ENCODE results near the gene PRKAR2B.
A peak's percentile ranks its signal among the peaks of the same experiment; 100 is the strongest.
"Not testable (repeated sequence)": the region's sequence is repeated elsewhere in the genome, so short reads cannot be mapped to it uniquely, and the experiment has no call there.

Gene PRKAR2B

DNA sequence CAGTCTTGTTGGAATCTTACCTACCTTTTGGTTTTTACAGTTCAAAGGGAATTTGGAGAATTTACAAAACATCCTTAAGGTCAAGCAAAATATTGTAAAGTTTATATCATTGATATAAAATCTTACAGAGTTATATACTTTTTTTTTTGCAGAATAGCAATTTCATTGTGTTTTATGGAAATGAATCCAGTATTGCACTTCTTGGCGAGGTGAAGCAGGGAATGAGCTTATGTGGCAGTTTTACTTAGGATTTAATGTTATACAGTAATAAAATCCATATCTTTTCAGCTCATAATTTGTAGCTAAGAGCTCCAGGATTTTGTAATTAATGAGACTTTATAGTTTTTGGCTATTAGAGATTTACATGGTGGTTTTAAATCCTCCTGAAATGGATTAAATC lies 5.0 kb downstream of the PRKAR2B start:
- DNase-seq = no peak

DNA sequence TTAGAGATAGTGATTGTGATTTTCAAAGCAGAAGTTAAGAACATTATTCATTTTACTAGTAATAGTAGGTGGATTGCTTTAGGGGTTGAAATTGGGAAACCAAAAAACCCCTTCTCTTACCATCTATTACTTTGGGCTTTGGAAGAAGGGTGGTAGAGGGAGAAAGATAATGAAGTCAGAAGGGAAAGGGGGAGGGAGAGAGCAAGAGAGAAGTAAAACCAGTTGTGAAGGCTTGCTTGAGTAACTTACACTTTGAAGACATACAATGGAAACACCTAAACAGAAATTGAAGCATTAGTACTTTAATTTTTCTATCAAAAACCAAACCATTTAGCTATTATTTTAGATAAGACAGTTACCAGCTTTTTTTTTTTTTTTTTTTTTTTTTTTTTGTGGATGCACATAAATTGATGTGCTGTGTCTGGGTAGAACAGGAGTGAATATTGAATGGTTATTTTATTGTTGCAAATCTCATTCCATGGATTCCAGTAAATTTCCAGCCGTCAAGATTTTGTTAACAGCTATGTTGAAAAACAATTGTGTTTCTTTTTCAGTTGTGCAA lies 5.5 kb downstream of the PRKAR2B start:
- no peak for DNase-seq

DNA sequence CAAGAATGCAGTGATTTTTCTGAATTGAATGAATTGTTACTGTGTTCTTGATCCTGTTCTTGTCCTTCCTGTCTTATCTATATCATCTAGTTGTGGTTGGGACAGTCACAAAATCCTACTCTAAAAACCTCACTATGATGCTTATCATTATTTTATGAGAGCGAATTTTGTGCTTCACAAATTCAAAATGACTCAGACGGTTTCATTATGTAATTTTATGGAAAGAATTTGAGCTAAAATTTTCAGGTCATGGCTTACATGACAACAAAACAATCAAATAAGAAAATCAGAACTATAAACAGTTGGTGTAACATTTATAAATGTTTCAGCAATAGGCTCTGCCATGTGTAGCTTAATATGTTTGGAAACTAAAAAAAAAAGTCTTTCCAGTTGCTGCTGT lies 6.9 kb downstream of the PRKAR2B start:
- DNase-seq = no peak

DNA sequence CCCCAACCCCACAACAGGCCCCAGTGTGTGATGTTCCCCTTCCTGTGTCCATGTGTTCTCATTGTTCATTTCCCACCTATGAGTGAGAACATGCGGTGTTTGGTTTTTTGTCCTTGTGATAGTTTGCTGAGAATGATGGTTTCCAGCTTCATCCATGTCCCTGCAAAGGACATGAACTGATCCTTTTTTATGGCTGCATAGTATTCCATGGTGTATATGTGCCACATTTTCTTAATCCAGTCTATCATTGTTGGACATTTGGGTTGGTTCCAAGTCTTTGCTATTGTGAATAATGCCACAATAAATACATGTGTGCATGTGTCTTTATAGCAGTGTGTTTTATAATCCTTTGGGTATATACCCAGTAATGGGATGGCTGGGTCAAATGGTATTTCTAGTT lies 10.5 kb downstream of the PRKAR2B start:
- DNase-seq = not testable (repeated sequence)

DNA sequence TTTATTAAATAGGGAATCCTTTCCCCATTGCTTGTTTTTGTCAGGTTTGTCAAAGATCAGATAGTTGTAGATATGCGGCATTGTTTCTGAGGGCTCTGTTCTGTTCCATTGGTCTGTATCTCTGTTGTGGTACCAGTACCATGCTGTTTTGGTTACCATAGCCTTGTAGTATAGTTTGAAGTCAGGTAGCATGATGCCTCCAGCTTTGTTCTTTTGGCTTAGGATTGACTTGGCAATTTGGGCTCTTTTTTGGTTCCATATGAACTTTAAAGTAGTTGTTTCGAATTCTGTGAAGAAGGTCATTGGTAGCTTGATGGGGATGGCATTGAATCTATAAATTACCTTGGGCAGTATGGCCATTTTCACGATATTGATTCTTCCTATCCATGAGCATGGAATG lies 11.6 kb downstream of the PRKAR2B start:
- DNase-seq = not testable (repeated sequence)

DNA sequence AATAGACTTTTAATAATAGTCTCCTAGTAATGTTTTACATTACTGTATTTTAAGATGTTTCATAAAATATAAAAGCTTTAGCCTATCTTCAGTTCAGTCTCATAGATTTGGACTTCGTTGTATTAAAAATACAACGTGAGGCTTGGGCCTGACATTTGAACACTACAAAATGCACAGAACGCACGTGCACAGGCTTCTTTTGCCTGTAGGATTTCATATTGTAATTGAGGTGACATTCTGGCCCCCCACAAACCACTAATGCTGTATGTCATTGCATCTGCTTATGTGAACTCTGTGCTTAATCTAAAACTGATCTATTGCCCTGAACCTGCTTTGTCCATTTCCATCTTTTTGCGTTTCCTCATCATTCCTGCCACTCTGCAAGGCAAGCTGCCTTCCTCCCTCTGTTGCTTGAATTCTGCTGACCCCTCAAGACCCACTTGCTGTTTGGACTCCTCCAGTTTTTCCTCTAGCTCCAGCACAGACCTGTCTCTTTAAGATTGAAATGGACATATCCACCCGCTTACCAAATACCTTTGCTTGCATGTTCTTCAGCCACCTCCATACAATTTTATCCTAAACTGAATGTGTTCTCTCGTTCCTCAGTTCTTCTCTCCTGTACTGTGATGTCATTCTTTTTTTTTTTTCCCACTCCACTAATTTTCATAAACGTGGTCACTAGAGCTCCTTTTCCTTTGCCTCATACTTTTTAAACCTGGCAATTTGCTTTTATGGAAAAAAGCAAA lies 12.4 kb downstream of the PRKAR2B start:
- DNase-seq = no peak

DNA sequence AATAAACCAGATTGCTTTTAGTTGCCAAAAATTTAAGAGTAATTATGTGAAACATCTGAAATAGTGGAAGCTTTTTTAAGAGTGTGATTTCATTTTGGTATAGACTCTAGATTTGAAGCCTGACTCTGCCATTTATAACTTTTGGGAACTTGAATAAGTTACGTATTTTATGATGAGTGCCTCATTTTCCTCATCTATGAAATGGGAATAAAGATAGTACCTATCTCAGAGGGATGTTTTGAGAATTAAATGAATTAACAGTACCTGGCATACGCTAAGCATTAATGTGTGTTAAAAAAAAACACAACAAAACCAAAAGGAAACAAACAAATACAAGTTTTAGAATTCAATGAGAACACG lies 12.9 kb downstream of the PRKAR2B start:
- no peak for DNase-seq

DNA sequence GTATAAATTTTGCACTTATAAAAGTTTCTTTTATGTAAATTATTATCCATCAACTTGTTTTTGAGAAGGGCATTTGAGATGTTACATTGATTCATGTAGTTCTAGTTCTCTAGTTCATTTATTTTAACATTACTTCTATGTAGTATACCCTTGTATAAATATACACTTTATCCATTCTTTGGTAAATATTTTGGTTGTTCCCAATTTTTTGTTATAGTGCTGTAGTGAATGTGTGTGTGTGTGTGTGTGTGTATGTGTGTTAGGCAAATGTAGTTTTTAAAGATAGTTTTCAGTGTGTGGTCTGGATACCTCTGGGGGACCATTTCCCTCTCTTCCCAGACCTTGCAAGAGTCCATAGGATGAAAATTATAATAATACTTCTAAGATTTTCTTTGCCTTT lies 15.0 kb downstream of the PRKAR2B start:
- no peak for DNase-seq

DNA sequence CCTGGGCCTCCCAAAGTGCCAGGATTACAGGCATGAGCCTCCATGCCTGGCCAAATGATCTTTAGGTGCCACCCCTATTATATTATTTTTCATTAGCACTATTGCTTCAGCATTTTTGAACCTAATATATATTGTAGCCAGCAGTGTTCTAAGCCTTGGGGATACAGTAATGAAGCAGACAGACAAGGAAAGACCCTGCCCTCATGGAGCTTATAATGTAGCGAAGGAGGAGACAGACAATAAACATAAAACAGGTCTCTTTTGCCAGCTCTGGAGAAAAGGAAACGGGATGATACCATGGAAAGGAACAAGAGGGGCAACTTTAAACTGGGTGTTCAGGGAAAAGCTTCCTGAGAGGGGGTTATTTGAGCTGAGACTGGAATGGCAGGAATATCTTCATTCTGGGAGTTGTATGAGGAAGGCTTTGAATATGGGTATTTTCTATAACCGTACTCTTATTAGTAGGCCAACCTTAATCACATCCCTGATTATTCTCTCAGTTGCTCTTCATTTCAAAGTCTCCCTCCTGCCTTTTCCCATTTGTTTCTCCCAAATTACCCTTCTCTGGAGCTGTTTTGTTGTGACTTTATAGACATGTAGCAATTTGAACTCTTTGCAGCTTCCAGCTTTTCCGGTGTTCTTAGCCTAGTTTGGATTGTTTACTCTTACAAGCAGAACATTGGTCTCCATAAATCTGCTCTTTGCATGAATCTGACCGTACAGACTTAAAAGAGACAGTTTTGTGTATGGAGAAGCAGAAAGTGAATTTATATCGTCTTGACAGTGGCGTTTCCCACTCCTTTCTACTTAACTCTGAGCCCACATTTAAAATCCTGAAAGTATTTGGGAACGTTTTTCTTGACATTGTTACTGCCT lies 19.0 kb downstream of the PRKAR2B start:
- DNase-seq = no peak

DNA sequence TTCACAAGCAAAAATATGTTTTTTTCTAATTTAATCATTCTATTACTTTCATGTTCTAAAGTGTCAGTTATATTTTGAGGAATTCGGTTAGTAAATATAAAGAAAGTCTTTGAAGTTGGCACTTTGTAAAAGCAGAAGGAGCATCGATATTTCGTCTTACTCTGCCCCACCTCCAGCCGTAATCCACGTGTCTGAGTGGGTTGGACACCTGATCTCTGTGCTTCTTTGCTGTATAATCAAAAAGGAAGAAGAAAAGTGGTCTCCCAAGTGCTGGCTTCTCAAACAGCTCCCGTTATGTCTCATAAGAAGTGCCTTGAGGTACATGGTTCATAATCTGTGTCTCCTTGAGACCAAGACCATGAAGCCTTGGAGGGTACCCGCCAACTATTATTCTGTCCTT lies 19.8 kb downstream of the PRKAR2B start:
- no peak for DNase-seq

DNA sequence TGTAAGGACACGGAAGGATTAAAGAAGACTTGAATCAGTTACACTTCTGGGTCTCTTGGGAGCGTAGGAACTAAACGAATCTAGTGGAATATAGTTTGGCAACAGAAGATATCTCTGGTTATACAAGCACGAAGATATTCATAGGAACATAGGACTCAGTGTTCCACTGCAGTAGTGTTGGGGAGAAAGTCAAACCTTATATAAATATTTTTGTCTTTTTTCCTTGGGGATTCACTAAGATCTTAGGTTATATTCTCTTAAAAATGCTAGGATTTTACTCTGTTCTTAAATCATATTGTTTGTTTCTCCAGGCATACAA lies 21.4 kb downstream of the PRKAR2B start:
- no peak for DNase-seq

DNA sequence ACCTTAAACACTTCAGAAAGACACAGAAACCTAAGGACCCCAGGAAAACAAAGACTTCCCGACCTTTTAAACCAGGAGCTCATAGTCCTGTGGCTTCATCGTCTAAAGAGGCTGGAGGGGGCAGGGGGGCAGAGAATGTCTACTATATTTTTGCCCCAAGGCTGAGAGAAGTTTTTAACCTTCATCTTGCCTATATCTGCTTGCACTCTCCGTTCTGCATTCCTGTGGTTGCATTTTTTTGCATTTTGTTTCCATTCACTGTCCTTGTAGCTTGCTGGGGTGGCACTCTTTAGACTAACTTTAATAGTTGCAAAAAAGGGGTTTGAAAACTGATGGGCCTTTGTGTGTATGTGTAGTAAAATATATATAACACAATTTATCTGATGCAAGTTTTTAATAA lies 23.7 kb downstream of the PRKAR2B start:
- peak; percentile 48 for DNase-seq

DNA sequence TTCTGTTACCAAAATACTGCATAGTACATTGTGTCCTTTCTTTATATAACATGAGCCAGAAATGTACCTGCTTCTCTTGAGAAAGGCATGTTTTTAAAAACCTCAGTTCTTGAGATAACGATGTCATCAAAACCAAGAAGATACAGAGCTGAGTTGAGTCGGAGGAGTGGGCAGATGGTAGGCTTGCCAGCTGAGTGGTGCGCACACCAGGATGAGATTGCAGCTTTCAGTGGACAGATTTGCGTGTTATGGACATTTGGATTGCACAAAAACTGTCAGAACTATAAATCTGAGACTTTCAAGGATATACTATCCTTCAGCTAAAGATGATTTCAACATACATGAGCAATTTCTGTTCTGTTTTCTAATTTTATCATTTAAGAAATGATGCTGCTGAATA lies 25.0 kb downstream of the PRKAR2B start:
- DNase-seq = no peak

DNA sequence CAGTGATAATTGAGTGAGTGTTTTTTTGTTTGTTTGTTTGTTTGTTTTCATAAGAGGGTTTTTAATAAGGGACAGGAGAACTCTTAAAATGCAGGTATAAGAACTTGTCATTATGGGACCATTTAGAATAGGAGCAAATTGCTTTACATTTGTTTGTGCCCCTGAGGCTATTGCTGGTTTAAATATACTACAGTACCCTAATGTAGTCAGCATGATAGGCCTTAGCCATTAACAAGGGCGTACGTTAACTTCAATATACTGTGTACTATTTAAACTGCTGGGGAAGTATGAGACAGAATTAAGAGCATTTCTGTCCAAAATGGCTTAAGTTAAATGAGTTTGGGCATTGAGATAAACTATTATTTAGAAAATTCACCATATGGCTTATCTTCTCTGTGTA lies 26.2 kb downstream of the PRKAR2B start:
- DNase-seq = no peak

DNA sequence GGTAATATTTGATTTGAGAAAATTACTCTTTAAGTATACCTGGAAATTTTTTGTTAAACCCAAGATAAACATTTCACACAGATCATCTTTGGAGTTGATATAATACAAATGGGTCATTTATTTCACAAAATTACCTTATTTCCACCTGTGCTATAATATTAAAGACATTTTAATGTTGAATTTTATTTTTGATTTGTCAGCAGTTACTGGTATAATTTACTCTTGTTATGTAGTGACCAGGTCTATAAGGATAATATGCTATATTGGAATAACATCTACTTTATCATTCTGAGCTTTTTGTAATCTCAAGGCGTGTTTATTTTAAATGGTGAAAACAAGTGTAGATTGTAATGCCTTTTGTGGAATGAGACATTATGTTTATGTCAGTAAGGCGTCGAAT lies 26.6 kb downstream of the PRKAR2B start:
- DNase-seq = no peak

DNA sequence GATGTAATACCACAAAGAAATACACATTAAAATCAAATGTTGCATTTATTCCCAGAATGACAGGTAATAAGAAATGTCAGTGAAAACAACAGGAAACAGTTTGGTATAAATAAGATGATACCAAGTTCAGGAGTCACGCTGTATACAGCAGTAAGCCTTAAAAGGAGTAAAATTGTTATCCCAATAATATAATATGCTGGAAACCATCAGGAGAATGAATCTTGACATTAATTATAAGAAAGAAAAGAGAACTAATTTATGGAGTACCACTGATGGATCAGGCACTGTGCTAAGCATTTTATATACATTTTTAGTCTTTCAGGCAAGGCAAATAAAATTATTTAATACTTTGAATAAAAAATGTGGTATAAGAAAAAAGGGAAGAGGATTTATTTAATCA lies 27.6 kb downstream of the PRKAR2B start:
- no peak for DNase-seq

DNA sequence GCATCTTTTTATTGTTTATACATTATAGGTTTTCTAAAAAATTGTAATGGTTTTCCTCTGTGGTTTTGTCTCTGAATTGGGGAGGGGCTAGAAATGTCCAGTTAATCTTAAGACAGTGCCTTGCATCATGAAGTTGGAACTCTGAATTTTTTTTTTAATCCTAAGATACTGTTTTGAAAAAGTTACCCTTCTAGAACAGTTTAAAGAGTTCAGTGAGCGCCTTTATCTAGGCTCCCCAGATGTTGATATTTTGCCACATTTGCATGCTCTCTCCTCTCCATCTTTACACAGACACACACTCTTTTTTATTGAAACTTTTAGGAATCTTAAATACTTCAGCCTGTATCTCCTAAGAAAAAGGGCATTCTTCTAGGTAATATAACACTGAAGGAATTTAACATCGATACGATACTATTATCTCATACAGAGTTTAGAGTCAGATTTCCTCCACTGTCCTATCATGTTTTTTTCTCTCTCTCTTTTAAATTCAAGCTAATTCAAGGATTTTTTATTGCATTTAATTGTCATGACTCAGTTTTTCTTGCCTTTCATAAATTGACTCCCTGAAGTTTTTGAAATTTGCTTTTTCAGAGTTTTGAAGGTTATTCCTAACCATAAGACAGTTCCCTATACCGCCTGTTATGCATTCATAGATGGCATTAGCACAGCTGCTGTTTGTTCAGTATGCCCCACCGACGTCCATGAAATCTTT lies 31.5 kb downstream of the PRKAR2B start:
- no peak for DNase-seq

DNA sequence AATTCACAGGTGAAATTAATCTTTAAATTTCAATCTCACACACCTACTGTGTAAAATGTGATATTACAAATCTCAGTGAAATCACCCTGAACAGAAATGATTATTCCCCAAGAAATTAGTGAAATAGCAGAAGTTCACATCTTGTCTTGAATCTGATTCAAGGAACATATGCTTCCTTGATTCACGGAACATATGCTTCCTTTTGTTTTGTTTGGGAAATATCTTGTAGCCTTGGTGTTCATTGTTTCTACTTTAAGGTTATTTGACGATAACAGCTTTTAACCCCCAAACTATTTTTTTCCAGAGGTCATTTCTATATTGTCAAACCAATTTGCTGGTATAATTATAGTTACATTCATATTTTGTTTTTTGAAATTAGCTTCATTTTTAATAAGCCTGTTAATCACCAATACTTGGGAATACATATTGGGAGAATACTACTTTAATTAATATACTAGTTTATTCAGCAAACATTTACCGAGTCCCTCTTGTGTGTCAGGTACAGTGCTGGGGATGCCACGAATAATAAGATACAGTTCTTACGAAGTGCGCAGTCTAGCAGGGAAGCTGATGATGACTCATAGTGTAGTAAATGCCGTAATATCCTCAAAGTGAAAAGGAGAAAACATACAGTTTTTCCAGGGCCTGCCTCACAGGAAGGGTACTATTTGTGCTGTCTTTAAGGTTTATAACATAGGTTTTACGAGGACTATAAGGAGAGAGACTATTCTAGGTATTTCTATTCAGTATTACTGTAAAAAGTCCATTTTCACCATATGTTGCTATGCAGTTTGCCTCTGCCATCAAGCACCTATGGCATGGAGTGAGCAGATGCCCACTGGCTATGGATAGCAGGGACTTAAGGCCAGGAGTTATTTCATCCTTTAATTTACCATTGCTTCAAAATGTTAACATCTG lies 32.5 kb downstream of the PRKAR2B start:
- no peak for DNase-seq

DNA sequence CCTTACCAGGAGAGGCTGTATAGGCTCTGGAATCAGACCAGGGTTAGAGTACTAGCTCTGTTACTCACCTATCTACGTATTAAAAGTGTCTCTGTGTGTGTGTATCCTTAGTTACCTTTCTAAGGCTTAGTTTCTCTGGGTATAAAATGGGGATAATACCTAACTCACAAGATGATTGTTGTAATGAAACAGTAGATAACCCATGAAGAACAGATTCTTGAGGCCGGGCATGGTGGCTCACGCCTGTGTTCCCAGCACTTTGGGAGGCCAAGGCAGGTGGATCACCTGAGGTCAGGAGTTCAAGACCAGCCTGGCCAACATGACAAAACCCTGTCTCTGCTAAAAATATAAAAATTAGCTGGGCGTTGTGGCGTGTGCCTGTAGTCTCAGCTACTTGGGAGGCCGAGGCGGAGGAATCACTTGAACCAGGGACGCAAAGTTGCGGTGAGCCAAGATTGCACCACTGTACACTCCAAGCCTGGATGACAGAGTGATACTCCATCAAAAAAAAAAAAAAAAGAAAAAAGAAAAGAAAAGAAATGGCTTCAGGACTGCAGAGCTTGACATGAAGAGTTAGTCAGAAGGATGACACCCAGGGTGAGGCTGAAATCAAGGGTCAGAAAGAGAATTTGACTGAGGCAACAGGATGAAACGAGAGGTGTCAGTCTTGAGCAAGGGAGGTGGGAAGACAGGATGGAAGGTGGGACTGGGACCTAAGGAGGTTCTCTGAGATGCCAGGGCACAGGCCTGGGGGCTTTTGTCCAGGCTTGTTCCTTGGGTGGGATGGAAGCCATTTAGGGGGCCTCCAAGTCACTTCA lies 33.4 kb downstream of the PRKAR2B start:
- no peak for DNase-seq

DNA sequence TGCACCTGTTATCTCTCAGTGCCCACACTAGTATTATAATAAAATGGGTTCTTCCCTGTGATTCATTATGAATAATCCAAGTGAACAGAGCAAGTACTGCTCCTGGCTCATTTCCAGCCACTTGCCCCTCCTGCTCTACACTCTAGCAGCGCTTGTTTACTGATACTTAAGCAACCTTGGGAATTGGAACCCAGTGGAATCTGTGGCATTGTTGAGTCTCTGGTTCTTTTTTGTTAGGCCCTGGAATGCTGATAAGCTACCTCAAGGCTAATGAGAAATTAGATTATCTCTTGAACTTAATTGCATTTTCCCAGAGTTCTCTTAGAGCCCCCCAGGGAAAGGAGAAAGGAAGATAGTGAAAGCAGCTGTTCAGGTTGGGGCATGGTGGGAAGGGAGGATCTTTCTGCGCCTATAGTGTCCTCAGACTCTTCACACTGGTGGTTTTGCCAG lies 34.0 kb downstream of the PRKAR2B start:
- peak; percentile 6 for DNase-seq

DNA sequence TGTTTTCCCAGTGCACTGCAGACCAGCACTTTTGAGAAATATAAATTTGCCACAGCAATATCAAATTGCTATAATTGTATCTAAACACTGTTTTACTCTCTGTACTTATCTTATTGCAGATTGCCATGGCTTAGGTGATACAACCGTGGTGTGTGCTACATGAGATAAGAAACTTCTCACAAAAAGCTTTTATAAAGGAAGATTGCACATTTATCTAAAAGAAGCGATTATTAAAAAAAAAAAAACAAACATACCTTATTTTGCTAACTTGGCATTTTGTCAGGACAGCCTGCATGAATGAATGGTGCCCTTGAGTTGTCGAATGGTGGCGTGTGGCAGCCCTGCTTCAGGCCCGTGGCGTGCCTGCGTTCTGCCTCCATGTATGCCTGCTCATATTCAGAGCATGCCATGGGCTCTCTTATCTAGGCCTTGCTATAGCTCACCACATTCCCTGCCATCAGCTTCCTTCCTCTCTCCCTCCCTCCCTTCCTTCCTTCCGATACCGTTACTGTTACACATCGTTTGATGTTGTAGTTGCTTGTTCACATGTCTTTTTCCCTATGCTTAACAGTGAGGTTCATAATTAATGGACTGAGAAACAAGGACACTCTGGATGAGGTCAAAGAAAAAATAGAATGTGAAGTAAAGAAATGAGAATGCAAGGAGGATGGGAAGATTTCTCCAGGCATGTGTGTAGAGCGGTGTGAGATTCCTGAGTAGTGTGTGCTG lies 34.9 kb downstream of the PRKAR2B start:
- no peak for DNase-seq

Measured in fibroblast of upper back skin (primary cell).